HG03342 (cell line): ENCODE data around the gene GPX3.

ENCODE experiments used
- ATAC-seq: cut with Tn5 transposase; IDR thresholded peaks from one replicate; pipeline ENCODE4 v1.9.1; 2021; ENCODE audit warnings: mild to moderate bottlenecking, moderate library complexity; ENCODE audit not compliant: unreplicated experiment

The GPX3 gene

GRCh38 chr5:151031554-151031953 lies 11.2 kb downstream of the GPX3 start:
- no peak for ATAC-seq

GRCh38 chr5:151033217-151033934 lies 13.0 kb downstream of the GPX3 start:
- ATAC-seq = no peak

- no peak for ATAC-seq
These were observed 14.3 kb downstream of the GPX3 start for GRCh38 chr5:151034422-151035379.

- no peak for ATAC-seq
These were observed 16.2 kb downstream of the GPX3 start for GRCh38 chr5:151036556-151036955.

GRCh38 chr5:151037561-151038411 lies 17.4 kb downstream of the GPX3 start:
- ATAC-seq = no peak

GRCh38 chr5:151038412-151038745 lies 18.0 kb downstream of the GPX3 start:
- ATAC-seq = no peak

GRCh38 chr5:151038801-151039238 lies 18.4 kb downstream of the GPX3 start:
- no peak for ATAC-seq

- ATAC-seq = no peak
These were observed 19.3 kb downstream of the GPX3 start for GRCh38 chr5:151039665-151040064.

- no peak for ATAC-seq
These were observed 19.9 kb downstream of the GPX3 start for GRCh38 chr5:151040211-151040747.

GRCh38 chr5:151041577-151042268 lies 21.3 kb downstream of the GPX3 start:
- no peak for ATAC-seq

GRCh38 chr5:151042453-151043093 lies 22.2 kb downstream of the GPX3 start:
- no peak for ATAC-seq

- ATAC-seq = peak; percentile 73
These were observed 27.5 kb downstream of the GPX3 start for GRCh38 chr5:151047814-151048425.

- no peak for ATAC-seq
These were observed 28.1 kb downstream of the GPX3 start for GRCh38 chr5:151048526-151048925.

GRCh38 chr5:151051066-151051930 lies 30.9 kb downstream of the GPX3 start:
- peak; percentile 74 for ATAC-seq

GRCh38 chr5:151051931-151052608 lies 31.7 kb downstream of the GPX3 start:
- no peak for ATAC-seq

- ATAC-seq = no peak
These were observed 32.4 kb downstream of the GPX3 start for GRCh38 chr5:151052836-151053235.

- ATAC-seq = no peak
These were observed 33.5 kb downstream of the GPX3 start for GRCh38 chr5:151053796-151054462.
